ENCODE measurements around the gene STRADA. TPM values are rescaled to one million over a fixed set of nuclear protein-coding genes. Genes with fewer than 3 reads are reported as not detected.

The STRADA gene
- total RNA-seq, 1 experiment from 2014 or later: 18.1 TPM

GRCh38 chr17:63762161-63763078 lies 20.8 kb upstream of the STRADA start:
- no TSS peak for BruUV-seq (replicated peaks)
- Mint-ChIP-seq H3K27ac (ENCODE audit: unreplicated experiment) (no peak overlapping the region), H3K4me1 (ENCODE audit: low read depth, unreplicated experiment) (no peaks in the 10 kb centered on the region), H3K9me3 (ENCODE audit: low read depth, unreplicated experiment) (no peaks in the 10 kb centered on the region), H3K27me3 (ENCODE audit: unreplicated experiment) (no peaks in the 10 kb centered on the region), H3K36me3 (ENCODE audit: insufficient read depth, unreplicated experiment) (peaks cover 26% of the 10 kb centered on the region), H3K4me3 (ENCODE audit: low read depth, unreplicated experiment) (no peak overlapping the region)
- CTCF ChIA-PET: no interaction called here
- TF ChIP-seq CTCF (IDR thresholded peaks at IDR 0.05; ENCODE audit: unreplicated experiment): no peak
- DNase-seq: no peak
- intact Hi-C loops (cut with micrococcal nuclease; ENCODE audit: unreplicated experiment): no loop called here

GRCh38 chr17:63760771-63761539 lies 19.4 kb upstream of the STRADA start:
- peaks cover 35% of the 10 kb centered on the region for H3K36me3 Mint-ChIP-seq (ENCODE audit: insufficient read depth, unreplicated experiment)
- H3K9me3 Mint-ChIP-seq (ENCODE audit: low read depth, unreplicated experiment): no peaks in the 10 kb centered on the region
- TF ChIP-seq CTCF (IDR thresholded peaks at IDR 0.05; ENCODE audit: unreplicated experiment): no peak
- no peaks in the 10 kb centered on the region for H3K27me3 Mint-ChIP-seq (ENCODE audit: unreplicated experiment)
- H3K27ac Mint-ChIP-seq (ENCODE audit: unreplicated experiment): no peak overlapping the region
- H3K4me3 Mint-ChIP-seq (ENCODE audit: low read depth, unreplicated experiment): no peak overlapping the region
- intact Hi-C loops (cut with micrococcal nuclease; ENCODE audit: unreplicated experiment): no loop called here
- no peak for DNase-seq
- H3K4me1 Mint-ChIP-seq (ENCODE audit: low read depth, unreplicated experiment): no peaks in the 10 kb centered on the region
- CTCF ChIA-PET: no interaction called here
- no TSS peak for BruUV-seq (replicated peaks)

- BruUV-seq (replicated peaks): no TSS peak
- intact Hi-C loops (cut with micrococcal nuclease; ENCODE audit: unreplicated experiment): no loop called here
- TF ChIP-seq CTCF (IDR thresholded peaks at IDR 0.05; ENCODE audit: unreplicated experiment): no peak
- no peak for DNase-seq
- no peaks in the 10 kb centered on the region for H3K4me1 Mint-ChIP-seq (ENCODE audit: low read depth, unreplicated experiment)
- H3K9me3 Mint-ChIP-seq (ENCODE audit: low read depth, unreplicated experiment): no peaks in the 10 kb centered on the region
- H3K27me3 Mint-ChIP-seq (ENCODE audit: unreplicated experiment): no peaks in the 10 kb centered on the region
- H3K27ac Mint-ChIP-seq (ENCODE audit: unreplicated experiment): no peak overlapping the region
- H3K4me3 Mint-ChIP-seq (ENCODE audit: low read depth, unreplicated experiment): no peak overlapping the region
- peaks cover 46% of the 10 kb centered on the region for H3K36me3 Mint-ChIP-seq (ENCODE audit: insufficient read depth, unreplicated experiment)
- CTCF ChIA-PET: no interaction called here
These were observed 16.8 kb upstream of the STRADA start for GRCh38 chr17:63758428-63758827.

GRCh38 chr17:63754046-63754445 lies 12.4 kb upstream of the STRADA start:
- no peak for DNase-seq

More at GRCh38 chr17:63754046-63754445, 12.4 kb upstream of the STRADA start:
- BruUV-seq (replicated peaks): no TSS peak
- Mint-ChIP-seq H3K4me1 (ENCODE audit: low read depth, unreplicated experiment) (no peaks in the 10 kb centered on the region), H3K9me3 (ENCODE audit: low read depth, unreplicated experiment) (no peaks in the 10 kb centered on the region), H3K4me3 (ENCODE audit: low read depth, unreplicated experiment) (no peak overlapping the region), H3K27me3 (ENCODE audit: unreplicated experiment) (no peaks in the 10 kb centered on the region), H3K36me3 (ENCODE audit: insufficient read depth, unreplicated experiment) (peaks cover 38% of the 10 kb centered on the region), H3K27ac (ENCODE audit: unreplicated experiment) (no peak overlapping the region)
- CTCF ChIA-PET: interaction anchor here (0.7 kb wide), 1 partner anchor 258 kb away, joined by 3 read pairs; no protein-coding TSS in a partner anchor
- TF ChIP-seq CTCF (IDR thresholded peaks at IDR 0.05; ENCODE audit: unreplicated experiment): no peak
- intact Hi-C loops (cut with micrococcal nuclease; ENCODE audit: unreplicated experiment): no loop called here

Measured in Calu3 (cell line).